IPS DF 19.7 (cell line): ENCODE data around the gene CCDC34.

ENCODE experiments used
- DNase-seq: peaks from one replicate; pipeline ENCODE4 v3.0.0-alpha.2; 2013; ENCODE audit warnings: low read depth, low spot score

The CCDC34 gene

DNA sequence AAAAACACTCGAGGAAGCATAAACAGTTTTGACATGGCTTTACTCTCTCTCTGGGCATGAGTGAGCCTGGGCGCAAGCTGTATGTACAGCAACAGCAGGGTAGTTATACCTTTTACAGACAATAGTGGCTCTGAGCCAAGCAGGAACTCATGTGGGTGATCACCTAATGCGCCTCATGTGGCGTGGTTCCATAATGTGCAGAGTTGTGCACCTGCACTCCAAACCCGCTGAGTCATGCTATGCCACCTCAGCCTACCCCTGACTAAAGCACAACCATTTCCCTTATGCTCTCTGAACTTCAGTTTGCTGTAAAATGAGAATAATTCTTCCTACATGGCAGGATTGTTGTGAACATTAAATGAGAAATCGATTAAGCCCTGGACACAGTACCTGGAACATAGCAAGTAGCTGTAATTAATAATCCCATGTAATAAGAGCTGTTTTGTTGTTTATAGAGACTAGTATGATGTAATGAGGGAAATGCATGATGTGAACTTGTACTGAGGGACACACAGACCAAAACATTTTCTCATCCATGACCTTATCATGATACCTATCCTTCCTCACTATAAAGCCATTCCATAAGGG lies 71.6 kb downstream of the CCDC34 start:
- peak; percentile 42 for DNase-seq

DNA sequence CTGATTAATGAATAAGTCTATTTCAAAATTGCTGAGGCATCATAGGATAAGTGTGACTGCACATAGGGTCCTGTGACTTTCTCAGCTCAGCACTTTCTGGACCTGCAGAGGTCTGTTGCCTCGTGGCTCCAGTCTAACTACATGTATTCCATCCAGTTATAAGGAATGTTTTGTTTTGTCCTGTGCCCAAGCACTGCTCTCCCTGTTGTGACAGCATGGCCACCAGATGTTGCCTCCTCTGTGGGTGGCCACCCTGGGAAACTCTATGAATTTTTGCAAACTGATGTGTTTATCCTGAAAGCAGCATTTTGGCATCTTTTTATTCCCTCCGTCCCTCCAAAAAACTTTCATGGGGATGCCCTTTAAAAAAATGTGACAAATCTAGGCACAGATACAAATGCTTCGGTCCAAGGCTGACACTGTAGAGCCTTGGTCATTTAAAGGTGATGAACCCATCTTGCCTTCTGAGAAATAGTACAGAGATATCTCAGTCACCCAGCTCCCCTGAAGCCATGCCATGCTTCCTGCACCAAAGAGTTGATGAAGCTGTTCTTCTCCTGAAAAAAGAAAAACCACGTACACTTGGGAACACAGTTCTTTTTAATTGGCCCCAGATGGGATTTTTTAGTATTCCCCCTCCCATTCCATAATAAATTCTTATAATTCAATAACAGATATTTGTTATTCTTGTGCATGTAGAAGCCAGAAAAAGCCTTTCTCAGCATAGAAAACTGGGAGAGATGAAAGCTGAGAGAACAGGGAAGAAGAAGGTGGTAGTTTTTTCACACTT lies 72.6 kb downstream of the CCDC34 start:
- DNase-seq = no peak
